Stimulated activated CD4-positive, alpha-beta T cell treated with anti-CD3 and anti-CD28 coated beads, Interleukin-1b, Interleukin-23, amount 100 ng/mL, for 48 hours (primary cell): ENCODE data around the gene ZNF580.

Source experiments
- DNase-seq: peaks from one replicate; pipeline ENCODE4 v3.0.0-alpha.2; 2020

The ZNF580 gene

GRCh38 chr19:55666343-55667005 lies 25.7 kb downstream of the ZNF580 start:
- DNase-seq: no peak

DNA sequence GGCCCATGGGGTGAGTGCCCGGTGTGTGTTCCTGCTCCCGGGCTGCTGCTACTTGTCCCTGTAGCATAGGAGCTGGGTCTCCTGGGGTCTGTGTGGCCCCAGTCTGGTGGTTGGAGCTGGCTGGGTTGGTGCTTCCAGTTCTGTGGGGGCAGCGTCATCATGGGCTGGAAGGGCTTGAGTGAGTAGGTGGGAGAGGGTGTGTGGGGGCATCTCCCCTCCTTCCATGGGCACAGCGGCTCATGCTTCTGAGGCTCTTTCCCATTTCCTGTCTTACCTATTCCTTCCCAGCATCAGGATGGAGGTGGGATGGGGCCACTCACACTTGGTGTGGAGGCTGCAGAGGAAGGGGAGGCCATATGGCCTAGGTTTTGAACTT lies 26.2 kb downstream of the ZNF580 start:
- no peak for DNase-seq

- DNase-seq: no peak
Observed at GRCh38 chr19:55667511-55667910, 26.7 kb downstream of the ZNF580 start.

DNA sequence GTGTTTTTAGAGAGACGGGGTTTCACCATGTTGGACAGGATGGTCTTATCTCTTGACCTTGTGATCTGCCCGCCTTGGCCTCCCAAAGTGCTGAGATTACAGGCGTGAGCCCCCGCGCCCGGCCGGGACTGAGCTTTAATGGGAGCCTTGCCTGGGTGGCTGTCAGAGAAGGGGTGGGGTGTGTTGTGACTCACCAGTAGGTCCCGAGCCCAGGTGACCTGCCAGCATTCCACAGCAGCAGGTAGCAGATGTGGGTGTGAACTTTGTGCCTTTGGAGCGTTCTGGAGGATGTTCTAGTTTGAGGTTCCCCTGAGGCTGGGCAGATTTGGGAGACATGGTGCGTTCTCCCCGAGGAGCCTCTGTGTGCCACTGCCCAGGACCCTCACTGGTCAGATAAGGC lies 27.2 kb downstream of the ZNF580 start:
- no peak for DNase-seq

DNA sequence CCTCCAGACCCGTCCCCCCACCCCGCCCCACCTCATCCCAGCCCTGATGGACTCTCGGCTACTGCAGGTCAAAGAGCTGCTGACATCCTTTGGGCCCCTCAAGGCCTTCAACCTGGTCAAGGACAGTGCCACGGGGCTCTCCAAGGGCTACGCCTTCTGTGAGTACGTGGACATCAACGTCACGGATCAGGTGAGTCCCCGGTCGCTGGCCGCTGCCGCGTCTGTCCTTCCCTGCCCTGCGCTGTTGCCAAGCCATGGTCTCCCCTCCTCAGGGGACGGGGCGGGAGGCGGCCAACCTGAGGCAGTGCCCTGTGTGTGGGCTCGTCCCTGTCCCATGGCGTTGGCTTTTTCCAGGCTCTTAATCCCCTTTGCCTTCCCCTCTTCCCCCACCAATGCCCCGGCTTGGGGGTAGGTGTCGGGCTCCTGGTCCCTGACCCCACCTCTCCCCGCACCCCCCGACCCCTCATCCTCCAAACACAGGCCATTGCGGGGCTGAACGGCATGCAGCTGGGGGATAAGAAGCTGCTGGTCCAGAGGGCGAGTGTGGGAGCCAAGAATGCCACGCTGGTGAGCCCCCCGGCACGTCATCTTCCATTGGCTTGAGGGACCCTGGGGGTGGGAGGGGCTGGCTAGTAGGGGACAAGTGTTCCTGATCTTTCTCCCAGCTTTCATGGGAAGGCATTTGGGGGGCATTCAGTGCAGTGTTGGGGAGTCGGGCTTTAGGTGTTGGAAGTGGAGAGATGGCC lies 28.0 kb downstream of the ZNF580 start:
- DNase-seq: no peak

DNA sequence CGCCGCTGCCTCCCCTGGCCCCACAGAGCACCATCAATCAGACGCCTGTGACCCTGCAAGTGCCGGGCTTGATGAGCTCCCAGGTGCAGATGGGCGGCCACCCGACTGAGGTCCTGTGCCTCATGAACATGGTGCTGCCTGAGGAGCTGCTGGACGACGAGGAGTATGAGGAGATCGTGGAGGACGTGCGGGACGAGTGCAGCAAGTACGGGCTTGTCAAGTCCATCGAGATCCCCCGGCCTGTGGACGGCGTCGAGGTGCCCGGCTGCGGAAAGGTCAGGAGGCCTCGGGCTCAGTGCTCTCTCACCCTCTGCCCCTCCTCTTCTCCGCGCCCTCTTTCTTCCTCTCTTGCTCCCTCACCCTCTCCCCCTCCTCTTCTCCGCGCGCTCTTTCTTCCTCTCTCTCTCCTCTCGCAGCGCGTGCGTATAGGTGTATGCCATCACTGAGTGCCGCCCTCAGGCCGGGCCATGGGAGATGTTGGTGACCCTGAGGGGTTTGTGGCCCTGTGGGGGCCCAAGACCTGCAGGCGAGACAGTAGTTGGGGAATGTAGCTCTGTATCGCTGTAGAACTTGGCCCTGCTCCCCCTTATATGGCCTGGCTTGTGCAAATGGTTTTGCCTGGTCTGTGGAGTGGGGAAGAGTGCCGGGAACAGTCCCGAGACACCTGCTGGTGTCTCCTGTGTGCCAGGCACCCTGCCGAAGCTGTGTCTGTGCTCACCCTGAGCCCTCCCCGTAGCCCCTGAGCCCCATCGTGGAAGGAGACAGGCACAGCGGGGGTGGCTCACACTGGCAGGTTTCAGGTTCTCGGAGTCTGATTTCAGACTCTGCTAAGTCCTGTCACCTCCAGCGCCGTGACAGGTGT lies 28.8 kb downstream of the ZNF580 start:
- no peak for DNase-seq

- no peak for DNase-seq
Observed at GRCh38 chr19:55670280-55671053, 29.7 kb downstream of the ZNF580 start.

DNA sequence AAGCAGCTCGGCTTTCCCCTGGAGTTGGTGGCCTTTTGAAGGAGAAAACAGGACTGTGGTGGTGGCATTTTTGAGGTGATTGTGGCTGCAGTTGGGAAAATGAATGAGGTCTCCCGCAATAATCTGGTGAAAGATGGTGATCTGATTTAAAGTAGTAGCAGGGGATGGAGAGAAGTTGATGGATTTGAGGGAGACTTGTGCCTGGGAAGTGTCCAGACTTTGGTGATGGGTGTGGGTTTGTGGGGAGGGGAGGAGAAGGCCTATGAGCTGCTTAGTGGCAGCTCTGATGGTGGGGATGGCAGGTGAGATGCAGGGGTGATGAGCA lies 30.2 kb downstream of the ZNF580 start:
- no peak for DNase-seq

- no peak for DNase-seq
Observed at GRCh38 chr19:55672418-55672817, 31.6 kb downstream of the ZNF580 start.

GRCh38 chr19:55673465-55673864 lies 32.7 kb downstream of the ZNF580 start:
- no peak for DNase-seq

GRCh38 chr19:55673889-55674288 lies 33.1 kb downstream of the ZNF580 start:
- DNase-seq: no peak

DNA sequence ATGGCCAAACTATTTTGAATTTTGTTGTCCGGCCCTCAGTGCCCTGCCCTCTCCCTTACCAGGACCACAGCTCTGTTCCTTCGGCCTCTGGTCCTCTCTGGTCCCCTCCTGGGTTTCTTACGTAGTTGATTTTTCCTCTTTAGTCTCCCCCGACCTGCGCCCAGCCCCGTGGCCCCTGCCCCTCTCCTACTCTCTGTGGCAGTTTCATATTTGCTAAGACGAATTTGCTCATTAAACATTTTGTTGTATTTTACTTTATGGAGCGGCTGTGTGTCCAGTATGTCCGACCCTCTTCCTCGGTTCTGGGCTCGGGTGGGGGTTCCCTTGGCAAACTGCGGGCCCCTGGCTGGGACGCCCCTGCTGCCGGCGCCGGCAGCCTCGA lies 33.6 kb downstream of the ZNF580 start:
- no peak for DNase-seq

DNA sequence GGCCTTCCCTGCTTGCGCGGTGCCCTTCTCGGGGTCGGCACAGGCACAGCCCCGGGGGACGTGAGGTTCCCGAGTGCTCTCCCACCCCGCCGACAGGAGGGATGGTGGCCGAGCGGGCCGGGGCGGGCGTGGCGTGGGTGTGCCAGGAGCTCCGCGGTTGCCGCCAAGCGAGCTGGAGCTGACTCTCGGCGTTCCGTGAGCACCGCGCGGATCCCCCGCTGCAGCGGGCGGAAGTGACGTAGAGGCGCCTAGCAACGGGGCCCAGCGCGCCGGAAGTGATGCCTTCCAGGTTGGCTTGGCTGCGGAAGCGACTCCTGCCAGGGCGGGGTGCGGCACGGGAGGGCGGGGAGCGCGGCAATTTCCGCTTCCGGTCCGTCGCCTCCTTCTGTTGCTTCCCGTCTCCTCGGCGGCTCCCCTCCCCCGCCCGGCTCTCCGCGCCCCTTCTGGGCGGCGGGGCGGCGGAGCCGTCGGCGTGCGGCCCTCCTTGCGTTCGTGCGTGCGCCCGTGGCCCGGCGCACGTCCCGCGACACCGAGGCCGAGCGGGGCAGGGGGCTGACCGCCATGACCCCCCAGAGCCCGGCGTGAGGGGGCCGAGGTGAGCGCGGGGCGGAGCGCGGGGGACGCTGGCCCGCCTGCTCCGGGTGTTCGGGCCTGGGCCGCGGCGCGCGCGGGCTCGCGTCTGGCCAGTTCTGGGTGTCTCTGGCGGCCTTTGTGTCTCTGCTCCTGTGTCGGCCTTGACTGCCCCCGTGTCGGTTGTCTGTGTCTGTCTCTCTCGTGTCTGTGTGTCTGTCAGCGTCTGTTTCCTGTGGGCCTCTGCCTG lies 34.2 kb downstream of the ZNF580 start, which contains the start of gene EPN1:
Gene EPN1, plus strand, starts transcription at position 386 of the 820 bp plus-strand sequence. CDS start 3,402 bp downstream, outside the sequence.
- DNase-seq: peak; percentile 98

DNA sequence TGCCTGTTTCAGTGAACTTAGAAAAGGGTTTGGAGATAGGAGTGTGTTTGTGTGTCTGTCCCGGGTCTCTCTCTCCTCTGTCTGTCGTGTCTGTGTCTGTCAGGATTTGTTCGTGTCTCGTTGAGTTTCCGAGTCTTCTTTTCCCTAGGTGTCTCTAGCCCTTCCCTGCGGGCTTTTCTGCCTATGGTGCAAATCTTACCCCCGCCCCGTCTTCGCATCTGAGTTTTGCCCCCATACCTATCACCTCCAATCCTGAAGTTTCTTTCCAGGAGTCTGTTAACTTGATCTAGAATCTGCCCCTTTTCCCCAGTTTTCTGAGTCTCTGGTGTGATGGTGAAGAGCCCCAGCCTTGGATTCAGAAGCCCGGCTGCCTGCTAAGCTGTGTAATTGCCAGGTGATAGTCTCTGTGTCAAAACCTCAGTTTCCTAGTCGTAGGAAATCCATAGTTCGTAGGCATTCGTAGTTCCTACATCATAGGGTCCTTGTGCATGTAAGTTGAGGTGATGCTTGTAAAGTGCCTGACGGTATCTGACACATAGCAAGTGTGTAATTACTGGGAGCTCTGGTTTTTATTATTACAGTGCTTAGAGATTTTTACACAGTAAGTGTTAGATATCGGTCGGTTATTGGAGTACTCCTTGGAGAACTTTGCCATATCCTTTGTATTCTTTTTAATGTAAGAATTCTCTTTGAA lies 35.0 kb downstream of the ZNF580 start:
- no peak for DNase-seq

DNA sequence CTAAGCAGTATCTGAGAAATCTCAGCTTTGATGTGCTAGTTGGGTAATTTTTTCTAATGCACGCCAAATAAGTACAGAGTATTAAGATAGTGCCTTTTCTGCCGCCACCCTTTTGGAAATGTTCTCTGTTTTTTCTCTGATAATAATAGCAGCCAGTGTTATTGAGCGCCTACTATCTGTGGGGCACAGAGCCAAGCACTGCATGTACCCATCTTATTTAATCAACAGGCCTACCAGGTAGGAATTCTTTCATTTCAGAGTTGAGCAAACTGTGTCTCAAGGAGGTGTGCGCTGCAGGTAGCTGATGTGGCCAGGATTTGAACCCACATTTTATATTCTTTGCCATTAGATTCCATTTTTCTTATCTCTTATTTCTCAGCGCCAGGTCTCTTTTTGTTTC lies 35.6 kb downstream of the ZNF580 start:
- DNase-seq: no peak

GRCh38 chr19:55676889-55677505 lies 36.2 kb downstream of the ZNF580 start:
- DNase-seq: peak; percentile 23

GRCh38 chr19:55677572-55678028 lies 36.8 kb downstream of the ZNF580 start:
- no peak for DNase-seq

DNA sequence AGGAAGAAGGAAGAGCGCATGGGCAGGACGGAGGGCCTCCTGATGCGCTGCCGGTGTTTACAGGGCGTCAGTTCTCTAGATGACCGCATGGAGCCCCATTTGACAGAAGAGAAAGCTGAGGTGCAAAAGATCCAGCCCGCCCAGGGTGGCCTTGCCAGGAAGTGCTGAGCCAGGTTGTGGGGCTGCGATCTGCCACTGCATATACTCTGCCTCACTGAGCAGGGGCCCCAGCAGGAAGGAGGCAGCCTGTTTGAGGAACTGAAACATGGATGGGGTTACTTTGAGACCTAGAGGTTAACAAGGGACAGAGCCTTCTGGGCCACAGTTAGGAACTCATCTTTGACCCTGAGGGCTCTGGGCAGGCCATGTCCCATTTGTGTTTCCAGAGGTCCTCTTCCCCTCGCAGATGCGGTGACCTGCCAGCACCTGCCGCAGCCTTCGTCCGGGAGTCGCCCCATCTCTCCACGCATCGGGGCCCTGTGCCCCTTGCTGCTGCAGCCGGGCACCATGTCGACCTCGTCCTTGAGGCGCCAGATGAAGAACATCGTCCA lies 37.4 kb downstream of the ZNF580 start:
- DNase-seq: no peak

- peak; percentile 42 for DNase-seq
Observed at GRCh38 chr19:55679343-55680257, 38.8 kb downstream of the ZNF580 start.
